Measurements from ENCODE around the gene PROM1. TPM values are rescaled to one million over a fixed set of nuclear protein-coding genes. Genes with fewer than 3 reads are reported as not detected.

The PROM1 gene
- total RNA-seq, 1 donor from 2014 or later, result 2.9 TPM

- intact Hi-C loops (cut with micrococcal nuclease), result no loop called here
- H3K27ac ChIP-seq (replicated peaks), result no peak overlapping the region
- H3K9me3 ChIP-seq (replicated peaks), result peaks cover 6% of the 10 kb centered on the region
- H3K36me3 ChIP-seq, result no peaks in the 10 kb centered on the region
- H3K4me1 ChIP-seq, result no peaks in the 10 kb centered on the region
- TF ChIP-seq, protein P1, sequence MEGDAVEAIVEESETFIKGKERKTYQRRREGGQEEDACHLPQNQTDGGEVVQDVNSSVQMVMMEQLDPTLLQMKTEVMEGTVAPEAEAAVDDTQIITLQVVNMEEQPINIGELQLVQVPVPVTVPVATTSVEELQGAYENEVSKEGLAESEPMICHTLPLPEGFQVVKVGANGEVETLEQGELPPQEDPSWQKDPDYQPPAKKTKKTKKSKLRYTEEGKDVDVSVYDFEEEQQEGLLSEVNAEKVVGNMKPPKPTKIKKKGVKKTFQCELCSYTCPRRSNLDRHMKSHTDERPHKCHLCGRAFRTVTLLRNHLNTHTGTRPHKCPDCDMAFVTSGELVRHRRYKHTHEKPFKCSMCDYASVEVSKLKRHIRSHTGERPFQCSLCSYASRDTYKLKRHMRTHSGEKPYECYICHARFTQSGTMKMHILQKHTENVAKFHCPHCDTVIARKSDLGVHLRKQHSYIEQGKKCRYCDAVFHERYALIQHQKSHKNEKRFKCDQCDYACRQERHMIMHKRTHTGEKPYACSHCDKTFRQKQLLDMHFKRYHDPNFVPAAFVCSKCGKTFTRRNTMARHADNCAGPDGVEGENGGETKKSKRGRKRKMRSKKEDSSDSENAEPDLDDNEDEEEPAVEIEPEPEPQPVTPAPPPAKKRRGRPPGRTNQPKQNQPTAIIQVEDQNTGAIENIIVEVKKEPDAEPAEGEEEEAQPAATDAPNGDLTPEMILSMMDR (IDR thresholded peaks at IDR 0.05; ENCODE audit: borderline replicate concordance), result no peak
- peaks cover 5% of the 10 kb centered on the region for H3K27me3 ChIP-seq (ENCODE audit: low read depth)
- no peak overlapping the region for H3K4me3 ChIP-seq
- no peak for DNase-seq
Measured at GRCh38 chr4:16092682-16093319, 9.0 kb upstream of the PROM1 start.

- Histone ChIP-seq H3K4me3 (no peak overlapping the region), H3K27ac (replicated peaks) (no peak overlapping the region), H3K4me1 (no peaks in the 10 kb centered on the region), H3K9me3 (replicated peaks) (peaks cover 24% of the 10 kb centered on the region), H3K27me3 (ENCODE audit: low read depth) (peaks cover 7% of the 10 kb centered on the region), H3K36me3 (no peaks in the 10 kb centered on the region)
- intact Hi-C loops (cut with micrococcal nuclease), result no loop called here
- DNase-seq, result no peak
- TF ChIP-seq, protein P1 (IDR thresholded peaks at IDR 0.05; ENCODE audit: borderline replicate concordance), result no peak
Measured at GRCh38 chr4:16090096-16090705, 6.4 kb upstream of the PROM1 start.

- intact Hi-C loops (cut with micrococcal nuclease), result no loop called here
- Histone ChIP-seq H3K36me3 (no peaks in the 10 kb centered on the region), H3K4me1 (no peaks in the 10 kb centered on the region), H3K4me3 (no peak overlapping the region), H3K9me3 (replicated peaks) (peaks cover 24% of the 10 kb centered on the region), H3K27me3 (ENCODE audit: low read depth) (peaks cover 16% of the 10 kb centered on the region), H3K27ac (replicated peaks) (no peak overlapping the region)
- DNase-seq, result no peak
- TF ChIP-seq, protein P1 (IDR thresholded peaks at IDR 0.05; ENCODE audit: borderline replicate concordance), result no peak
Measured at GRCh38 chr4:16089156-16089555, 5.3 kb upstream of the PROM1 start.

DNA sequence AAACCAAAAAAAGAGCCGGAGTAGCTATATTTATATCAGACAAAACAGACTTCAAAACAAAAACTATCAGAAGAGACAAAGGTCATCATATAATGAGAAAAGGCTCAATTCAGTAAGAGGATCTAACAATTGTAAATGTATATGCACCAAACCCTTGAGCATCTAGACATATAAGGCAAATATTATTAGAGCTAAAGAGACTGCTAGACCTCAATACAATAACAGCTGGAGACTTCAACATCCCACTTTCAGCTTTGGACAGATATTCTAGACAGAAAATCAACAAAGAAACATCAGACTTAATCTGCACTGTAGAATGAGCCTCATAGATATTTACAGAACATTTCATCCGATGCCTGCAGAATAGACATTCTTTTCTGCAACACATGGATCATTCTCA lies 4.8 kb upstream of the PROM1 start:
- no peak overlapping the region for H3K27ac ChIP-seq (replicated peaks)
- intact Hi-C loops (cut with micrococcal nuclease), result no loop called here

DNA sequence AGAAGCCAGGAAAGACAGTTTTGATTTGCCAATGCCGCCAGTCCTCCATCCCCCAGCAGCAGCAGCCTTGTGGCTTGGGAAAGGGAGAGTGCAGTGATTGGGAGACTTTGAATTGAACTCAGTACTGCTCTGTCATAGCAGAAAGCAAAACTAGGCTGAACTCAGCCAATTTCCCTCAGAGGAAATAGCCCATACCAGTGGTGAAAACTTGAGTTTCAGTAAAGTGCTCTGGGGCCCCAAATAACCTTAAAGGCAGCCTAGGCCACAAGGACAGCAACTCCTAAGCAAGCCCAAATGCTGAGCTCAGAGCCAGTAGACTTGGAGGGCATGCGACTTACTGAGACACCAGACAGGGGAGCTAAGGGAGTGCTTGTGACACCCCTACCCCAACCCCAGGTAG lies 2.0 kb upstream of the PROM1 start:
- H3K36me3 ChIP-seq, result no peaks in the 10 kb centered on the region
- H3K4me3 ChIP-seq, result no peak overlapping the region
- peaks cover 22% of the 10 kb centered on the region for H3K4me1 ChIP-seq
- H3K27ac ChIP-seq (replicated peaks), result no peak overlapping the region
- DNase-seq, result no peak
- TF ChIP-seq, protein P1 (IDR thresholded peaks at IDR 0.05; ENCODE audit: borderline replicate concordance), result no peak
- H3K9me3 ChIP-seq (replicated peaks), result peaks cover 24% of the 10 kb centered on the region
- intact Hi-C loops (cut with micrococcal nuclease), result no loop called here
- peaks cover 41% of the 10 kb centered on the region for H3K27me3 ChIP-seq (ENCODE audit: low read depth)

More for the DNA sequence above, 4.8 kb upstream of the PROM1 start:
- H3K4me1 ChIP-seq, result peaks cover 3% of the 10 kb centered on the region
- H3K36me3 ChIP-seq, result no peaks in the 10 kb centered on the region
- TF ChIP-seq, protein P1 (IDR thresholded peaks at IDR 0.05; ENCODE audit: borderline replicate concordance), result no peak
- H3K27me3 ChIP-seq (ENCODE audit: low read depth), result peaks cover 21% of the 10 kb centered on the region
- DNase-seq, result no peak
- H3K9me3 ChIP-seq (replicated peaks), result peaks cover 24% of the 10 kb centered on the region
- no peak overlapping the region for H3K4me3 ChIP-seq

Data from left ventricle myocardium inferior (tissue), 1 donor.